ENCODE results near the gene CCDC88B. TPM values are rescaled to one million over a fixed set of nuclear protein-coding genes. Genes with fewer than 3 reads are reported as not detected.
A peak's percentile ranks its signal among the peaks of the same experiment; 100 is the strongest.

Gene CCDC88B
- total RNA-seq, 1 experiment from 2014 or later, result 9.6 TPM

DNA sequence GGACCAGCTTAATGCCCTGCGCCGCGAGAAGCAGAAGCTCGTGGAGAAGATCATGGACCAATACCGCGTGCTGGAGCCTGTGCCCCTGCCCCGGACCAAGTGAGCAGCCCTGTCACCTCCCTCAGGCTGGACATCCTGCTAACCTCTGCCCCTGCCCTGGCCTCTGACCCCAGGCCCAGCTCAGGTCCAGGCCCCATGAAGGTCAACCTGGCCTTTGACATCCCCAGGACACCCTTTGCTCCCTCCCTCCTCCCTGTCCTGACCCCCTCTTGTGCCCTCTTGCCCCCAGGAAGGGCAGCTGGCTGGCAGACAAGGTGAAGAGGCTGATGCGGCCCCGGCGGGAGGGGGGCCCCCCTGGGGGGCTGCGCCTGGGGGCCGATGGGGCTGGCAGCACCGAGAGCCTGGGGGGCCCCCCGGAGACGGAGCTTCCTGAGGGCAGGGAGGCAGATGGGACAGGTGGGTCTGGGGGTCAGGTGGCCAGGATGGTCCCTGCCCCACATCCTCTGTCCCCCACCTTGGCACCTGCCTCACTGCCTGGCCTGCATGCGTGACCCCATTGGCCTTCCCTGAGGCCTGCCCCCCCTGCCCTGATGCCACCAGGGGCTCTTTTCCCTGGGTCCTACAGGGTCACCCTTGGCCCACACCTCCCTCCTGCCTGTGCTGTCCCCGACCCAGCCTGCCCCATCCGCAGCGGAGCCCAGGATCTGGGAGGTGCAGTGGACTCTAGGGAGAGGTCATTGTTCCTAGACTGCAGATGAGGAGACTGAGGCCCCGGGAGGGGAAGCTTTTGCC is 13.9 kb downstream of the CCDC88B start:
- DNase-seq, result no peak
- CTCF ChIA-PET, result interaction anchor here (0.5 to 4.3 kb wide), 12 partner anchors 13 to 976 kb away, joined by 3 to 87 read pairs (median 4); partner anchors contain the start of genes PRDX5 and TRMT112

DNA sequence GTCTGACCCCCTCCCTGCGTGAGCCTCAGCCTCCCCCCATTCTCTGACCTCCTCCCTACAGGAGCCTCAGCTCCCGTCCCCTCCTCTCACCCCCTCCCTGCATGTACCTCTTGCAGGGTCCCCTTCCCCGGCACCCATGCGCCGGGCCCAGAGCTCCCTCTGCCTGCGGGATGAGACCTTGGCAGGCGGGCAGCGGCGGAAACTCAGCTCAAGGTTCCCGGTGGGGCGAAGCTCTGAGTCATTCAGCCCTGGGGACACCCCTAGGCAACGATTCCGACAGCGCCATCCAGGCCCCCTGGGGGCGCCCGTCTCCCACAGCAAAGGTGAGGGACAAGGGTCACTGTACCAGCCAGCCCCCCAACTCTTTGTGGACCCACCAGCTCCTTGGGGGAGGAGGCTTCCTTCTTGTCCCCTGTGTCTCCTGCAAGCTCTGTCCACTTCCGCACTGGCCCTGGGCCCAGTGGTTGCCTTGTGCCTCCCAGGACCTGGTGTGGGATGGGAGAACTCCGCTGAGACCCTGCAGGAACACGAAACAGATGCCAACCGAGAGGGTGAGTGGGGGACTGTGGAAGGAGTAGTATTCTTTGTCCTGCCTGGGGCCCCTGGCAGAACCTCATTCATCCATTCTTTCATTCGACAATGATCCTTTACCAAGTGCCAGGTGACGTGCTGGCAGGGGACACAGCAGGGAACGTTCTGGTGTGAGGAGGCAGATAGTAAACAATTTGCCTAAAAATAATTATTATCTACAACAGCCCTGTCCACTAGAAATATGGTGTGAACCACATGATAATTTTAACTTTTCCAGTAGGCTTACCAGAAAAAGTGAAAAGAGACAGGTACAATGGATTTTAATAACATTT is 15.3 kb downstream of the CCDC88B start:
- CTCF ChIA-PET, result interaction anchor here (0.5 to 4.3 kb wide), 37 partner anchors 9 to 975 kb away, joined by 3 to 87 read pairs (median 5); partner anchors contain the start of genes FKBP2, PLCB3, PRDX5 and TRMT112
- Histone ChIP-seq H3K4me3 (no peak overlapping the region; the same call in 1 of the 2 replicates), H4K20me1 (ENCODE audit: insufficient read depth) (peaks cover 6% of the 10 kb centered on the region; the same call in 1 of the 2 replicates), H3K27me3 (ENCODE audit: insufficient read depth, low read depth) (no peaks in the 10 kb centered on the region), H3K36me3 (ENCODE audit: low read depth) (no peaks in the 10 kb centered on the region), H3K9me3 (ENCODE audit: insufficient read depth, low read depth) (no peaks in the 10 kb centered on the region), H3K4me1 (replicated peaks; ENCODE audit: insufficient read depth) (peaks cover 42% of the 10 kb centered on the region), H3K4me2 (peak overlapping the region; percentile 62), H2AFZ (0 out of 2 replicates have a peak overlapping the region, but pooled peaks have one; percentile 14), H3K9me2 (ENCODE audit: insufficient read depth) (no peaks in the 10 kb centered on the region), H3K27ac (peak overlapping the region; percentile 25; the same call in 1 of the 2 replicates), H3F3A (ENCODE audit: insufficient read depth, low read depth) (peaks cover 28% of the 10 kb centered on the region; the same call in 1 of the 2 replicates), H3K79me2 (ENCODE audit: low read depth) (peaks cover 12% of the 10 kb centered on the region)
- DNase-seq, result peak; percentile 76 to 90
- no TSS peak for BruUV-seq (replicated peaks)
- intact Hi-C loops (cut with micrococcal nuclease; ENCODE audit: unreplicated experiment), result loop anchor here (1.0 to 5.0 kb wide), 9 partner anchors 20 to 487 kb away; partner anchors contain the start of gene PRDX5
- POLR2A ChIA-PET (ENCODE audit: unreplicated experiment), result interaction anchor here (0.5 to 1.5 kb wide), 10 partner anchors 20 to 298 kb away, joined by 3 to 38 read pairs (median 5); partner anchors contain the start of genes ESRRA, PRDX5 and TRMT112
- TF ChIP-seq, protein P1, sequence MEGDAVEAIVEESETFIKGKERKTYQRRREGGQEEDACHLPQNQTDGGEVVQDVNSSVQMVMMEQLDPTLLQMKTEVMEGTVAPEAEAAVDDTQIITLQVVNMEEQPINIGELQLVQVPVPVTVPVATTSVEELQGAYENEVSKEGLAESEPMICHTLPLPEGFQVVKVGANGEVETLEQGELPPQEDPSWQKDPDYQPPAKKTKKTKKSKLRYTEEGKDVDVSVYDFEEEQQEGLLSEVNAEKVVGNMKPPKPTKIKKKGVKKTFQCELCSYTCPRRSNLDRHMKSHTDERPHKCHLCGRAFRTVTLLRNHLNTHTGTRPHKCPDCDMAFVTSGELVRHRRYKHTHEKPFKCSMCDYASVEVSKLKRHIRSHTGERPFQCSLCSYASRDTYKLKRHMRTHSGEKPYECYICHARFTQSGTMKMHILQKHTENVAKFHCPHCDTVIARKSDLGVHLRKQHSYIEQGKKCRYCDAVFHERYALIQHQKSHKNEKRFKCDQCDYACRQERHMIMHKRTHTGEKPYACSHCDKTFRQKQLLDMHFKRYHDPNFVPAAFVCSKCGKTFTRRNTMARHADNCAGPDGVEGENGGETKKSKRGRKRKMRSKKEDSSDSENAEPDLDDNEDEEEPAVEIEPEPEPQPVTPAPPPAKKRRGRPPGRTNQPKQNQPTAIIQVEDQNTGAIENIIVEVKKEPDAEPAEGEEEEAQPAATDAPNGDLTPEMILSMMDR (conservative IDR thresholded peaks at IDR 0.05), result peak; percentile 82
- no peak for TF ChIP-seq EZH2 (IDR thresholded peaks at IDR 0.05; ENCODE audit: low read depth)

More for the DNA sequence above, 13.9 kb downstream of the CCDC88B start:
- Histone ChIP-seq H3K9me2 (ENCODE audit: insufficient read depth) (no peaks in the 10 kb centered on the region), H3F3A (ENCODE audit: insufficient read depth, low read depth) (peaks cover 29% of the 10 kb centered on the region; the same call in 1 of the 2 replicates), H3K27ac (no peak overlapping the region), H3K79me2 (ENCODE audit: low read depth) (no peaks in the 10 kb centered on the region), H3K27me3 (ENCODE audit: insufficient read depth, low read depth) (no peaks in the 10 kb centered on the region), H3K4me2 (no peak overlapping the region), H3K36me3 (ENCODE audit: low read depth) (no peaks in the 10 kb centered on the region), H2AFZ (no peak overlapping the region), H3K9me3 (ENCODE audit: insufficient read depth, low read depth) (no peaks in the 10 kb centered on the region), H3K4me1 (replicated peaks; ENCODE audit: insufficient read depth) (peaks cover 34% of the 10 kb centered on the region), H4K20me1 (ENCODE audit: insufficient read depth) (no peaks in the 10 kb centered on the region), H3K4me3 (no peak overlapping the region)
- POLR2A ChIA-PET (ENCODE audit: unreplicated experiment), result interaction anchor here (0.9 to 1.5 kb wide), 2 partner anchors 36 to 77 kb away, joined by 3 to 38 read pairs; partner anchors contain the start of genes PRDX5 and TRMT112
- intact Hi-C loops (cut with micrococcal nuclease; ENCODE audit: unreplicated experiment), result loop anchor here (2.0 kb wide), 1 partner anchor 489 kb away; no protein-coding TSS in a partner anchor
- no TSS peak for BruUV-seq (replicated peaks)
- TF ChIP-seq, protein P1 (conservative IDR thresholded peaks at IDR 0.05), result no peak
- TF ChIP-seq EZH2 (IDR thresholded peaks at IDR 0.05; ENCODE audit: low read depth), result no peak
